Upper lobe of left lung (tissue), 6 donors: ENCODE data around the gene NKG7. TPM values are rescaled to one million over a fixed set of nuclear protein-coding genes. Genes with fewer than 3 reads are reported as not detected.

Experiments used
- ATAC-seq, 2 donors: fragments of 200-7000 bp; cut with Tn5 transposase; one replicate each; pipeline ENCODE4 v1.9.1; 2022; ENCODE audit warnings: mild to moderate bottlenecking in 2 of 2, moderate library complexity in 2 of 2; ENCODE audit not compliant: low FRiP score in 2 of 2
- DNase-seq, 2 donors: peaks; one replicate each; pipeline ENCODE4 v3.0.0-alpha.2; 2019 to 2020
- H3K27ac ChIP-seq, 4 donors: fragments of 200-600 bp; sonication (generic); one replicate each; pipeline ENCODE4 v1.5.1; 2016 to 2019
- H3K27me3 ChIP-seq, 4 donors: fragments of 200-600 bp; sonication (generic); one replicate each; pipeline ENCODE4 v1.5.1; 2017 to 2019
- H3K36me3 ChIP-seq, 4 donors: fragments of 200-600 bp; sonication (generic); one replicate each; pipeline ENCODE4 v1.5.1; 2016 to 2019
- H3K4me1 ChIP-seq, 4 donors: fragments of 200-600 bp; sonication (generic); one replicate each; pipeline ENCODE4 v1.5.1; 2018 to 2019
- H3K4me3 ChIP-seq, 4 donors: fragments of 200-600 bp; sonication (generic); one replicate each; pipeline ENCODE4 v1.5.1; 2017 to 2019; ENCODE audit warnings: mild to moderate bottlenecking in 2 of 4, moderate library complexity in 1 of 4
- H3K9me3 ChIP-seq, 4 donors: fragments of 200-600 bp; sonication (generic); one replicate each; pipeline ENCODE4 v1.5.1; 2018 to 2019
- EP300 ChIP-seq, 4 donors: sonication (generic); formaldehyde crosslinking; IDR thresholded peaks; one replicate each; pipeline ENCODE4 v1.5.1; 2017; ENCODE audit warnings: antibody characterized with exemption in 4 of 4, control low read depth in 2 of 4
- POLR2A ChIP-seq, 4 donors: fragments of 450-650 bp; IDR thresholded peaks; one replicate each; pipeline ENCODE4 v1.5.1; 2016 to 2017; ENCODE audit warnings: antibody characterized with exemption in 4 of 4, mild to moderate bottlenecking in 2 of 4
- POLR2AphosphoS5 ChIP-seq, 2 donors: sonication (generic); formaldehyde crosslinking; IDR thresholded peaks; one replicate each; pipeline ENCODE4 v1.5.1; 2017; ENCODE audit warnings: antibody characterized with exemption in 2 of 2
- WGBS, 2 donors: methylation state at CpG; one replicate each; pipeline ENCODE4 v1.1.5; 2017 to 2018; 5-methylcytosine and 5-hydroxymethylcytosine counted together
- total RNA-seq, 6 donors: library from RNA; depleted of rRNA in 4 of 6; stranded (reverse); fragments of >200 nt in 4 of 6; gene quantifications; one replicate each; pipeline versions ENCODE4 v1.1.0 to v1.2.1, GENCODE V29; 2016 to 2021
- TF ChIP-seq, protein P1 (sequence below), 6 experiments: fragments of 450-650 bp in 4 of 6; fragments of 200-600 bp in 2 of 6; sonication (generic) in 2 of 6; IDR thresholded peaks; one replicate each; pipeline ENCODE4 v1.5.1; 2016 to 2019; ENCODE audit warnings: antibody characterized with exemption in 6 of 6
- donor health status: DM: no; HTN: no; CAD: no; lungs with moderate emphysema.
- donor health status: DM: no; HTN: yes; CAD: no; lungs with severe emphysema.

The NKG7 gene
- total RNA-seq, 6 donors from 2014 or later = 3.4 to 25.8 (median 9.7) TPM

- Histone ChIP-seq H3K27me3 (no peaks in the 10 kb centered on the region), H3K9me3 (no peaks in the 10 kb centered on the region), H3K4me1 (peaks cover 9 to 25% (median 20%) of the 10 kb centered on the region in 4 donors), H3K27ac (no peak overlapping the region), H3K4me3 (no peak overlapping the region), H3K36me3 (no peaks in the 10 kb centered on the region)
- 83% methylated on average over 15 to 19 of the region's 19 CpGs for WGBS, 2 donors
- TF ChIP-seq, protein P1, sequence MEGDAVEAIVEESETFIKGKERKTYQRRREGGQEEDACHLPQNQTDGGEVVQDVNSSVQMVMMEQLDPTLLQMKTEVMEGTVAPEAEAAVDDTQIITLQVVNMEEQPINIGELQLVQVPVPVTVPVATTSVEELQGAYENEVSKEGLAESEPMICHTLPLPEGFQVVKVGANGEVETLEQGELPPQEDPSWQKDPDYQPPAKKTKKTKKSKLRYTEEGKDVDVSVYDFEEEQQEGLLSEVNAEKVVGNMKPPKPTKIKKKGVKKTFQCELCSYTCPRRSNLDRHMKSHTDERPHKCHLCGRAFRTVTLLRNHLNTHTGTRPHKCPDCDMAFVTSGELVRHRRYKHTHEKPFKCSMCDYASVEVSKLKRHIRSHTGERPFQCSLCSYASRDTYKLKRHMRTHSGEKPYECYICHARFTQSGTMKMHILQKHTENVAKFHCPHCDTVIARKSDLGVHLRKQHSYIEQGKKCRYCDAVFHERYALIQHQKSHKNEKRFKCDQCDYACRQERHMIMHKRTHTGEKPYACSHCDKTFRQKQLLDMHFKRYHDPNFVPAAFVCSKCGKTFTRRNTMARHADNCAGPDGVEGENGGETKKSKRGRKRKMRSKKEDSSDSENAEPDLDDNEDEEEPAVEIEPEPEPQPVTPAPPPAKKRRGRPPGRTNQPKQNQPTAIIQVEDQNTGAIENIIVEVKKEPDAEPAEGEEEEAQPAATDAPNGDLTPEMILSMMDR (IDR thresholded peaks at IDR 0.05) = no peak
- ATAC-seq (no peak), DNase-seq (peak in 1 of 2 donors; percentile 51)
Observed at GRCh38 chr19:51337861-51338562, 34.4 kb downstream of the NKG7 start.

- no peak overlapping the region for H3K4me3 ChIP-seq
- H3K27me3 ChIP-seq = no peaks in the 10 kb centered on the region
- no peak overlapping the region for H3K27ac ChIP-seq
- no peak for DNase-seq
- H3K4me1 ChIP-seq = peaks cover 9 to 25% (median 20%) of the 10 kb centered on the region in 4 donors
- no peaks in the 10 kb centered on the region for H3K36me3 ChIP-seq
- H3K9me3 ChIP-seq = no peaks in the 10 kb centered on the region
- 87 to 95% methylated on average over 7 to 11 of the region's 13 CpGs for WGBS, 2 donors
- no peak for ATAC-seq
- TF ChIP-seq EP300 (IDR thresholded peaks at IDR 0.05) (no peak), POLR2A (IDR thresholded peaks at IDR 0.05) (no peak), POLR2AphosphoS5 (IDR thresholded peaks at IDR 0.05) (no peak)
- TF ChIP-seq, protein P1 (IDR thresholded peaks at IDR 0.05) = no peak
Observed at GRCh38 chr19:51337141-51337860, 35.2 kb downstream of the NKG7 start.

DNA sequence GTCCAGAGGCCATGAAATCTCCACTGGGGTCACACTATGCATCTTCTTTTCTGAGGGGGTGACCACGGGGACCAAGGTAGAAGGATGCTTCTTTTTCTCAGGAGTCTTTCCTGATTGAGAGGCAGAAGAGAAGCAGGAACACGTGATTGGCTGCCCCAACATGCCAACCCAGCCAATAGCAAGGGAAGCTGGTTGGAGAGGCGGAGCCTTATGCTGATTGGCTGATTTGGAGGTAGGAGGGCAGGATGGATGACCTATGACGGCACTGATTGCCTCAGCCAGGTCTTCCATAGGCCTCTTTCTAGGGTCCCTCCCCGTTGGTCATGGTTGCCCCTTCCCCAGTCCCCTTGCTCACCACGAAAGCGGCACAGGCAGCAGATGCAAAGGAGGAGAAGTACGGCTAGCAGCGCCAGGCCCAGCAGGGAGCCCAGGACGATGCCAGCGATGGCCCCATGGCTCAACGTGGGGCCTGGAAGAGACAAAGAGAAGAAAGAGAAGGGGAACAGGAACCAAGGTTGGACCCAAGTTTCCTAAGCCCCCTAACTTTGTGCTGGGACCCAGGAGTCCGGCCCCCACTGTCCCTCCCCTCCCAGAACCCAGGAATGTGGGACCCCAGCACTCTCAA, 38.5 kb downstream of the NKG7 start:
- Histone ChIP-seq H3K27ac (no peak overlapping the region), H3K9me3 (peaks cover 0 to 5% (median 1%) of the 10 kb centered on the region in 4 donors), H3K4me1 (peaks cover 0 to 12% (median 6%) of the 10 kb centered on the region in 4 donors), H3K4me3 (no peak overlapping the region), H3K36me3 (no peaks in the 10 kb centered on the region), H3K27me3 (peaks cover 0 to 4% (median 0%) of the 10 kb centered on the region in 4 donors)
- ATAC-seq (no peak), DNase-seq (no peak)
- TF ChIP-seq POLR2AphosphoS5 (IDR thresholded peaks at IDR 0.05) = no peak
- TF ChIP-seq, protein P1 (IDR thresholded peaks at IDR 0.05) = no peak
- no peak for TF ChIP-seq EP300 (IDR thresholded peaks at IDR 0.05)
- TF ChIP-seq POLR2A (IDR thresholded peaks at IDR 0.05) = no peak
- WGBS, 2 donors = 90 to 91% methylated on average over 13 of the region's 13 CpGs

DNA sequence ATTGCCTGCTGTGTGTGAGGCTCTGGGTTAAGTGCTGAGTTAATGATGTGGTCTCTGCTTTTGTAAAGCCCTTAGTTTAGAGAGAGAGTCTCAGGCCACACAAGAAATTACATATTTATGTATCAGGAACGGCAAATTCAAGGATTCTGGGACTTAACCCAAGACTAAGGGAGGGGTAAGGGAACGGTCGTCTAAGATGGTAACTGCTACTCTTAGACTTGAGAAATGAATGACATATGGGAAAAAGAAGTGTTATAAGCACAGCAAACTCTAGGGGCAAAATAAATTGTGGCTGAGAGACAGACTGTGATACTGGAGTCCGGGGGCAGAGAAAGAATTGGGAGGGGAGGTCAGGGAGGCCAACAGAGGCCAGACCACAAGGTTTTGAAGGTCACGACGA, 40.7 kb downstream of the NKG7 start:
- ATAC-seq (no peak), DNase-seq (no peak)
- 91 to 93% methylated on average over 6 of the region's 6 CpGs for WGBS, 2 donors
- H3K4me3 ChIP-seq = no peak overlapping the region
- TF ChIP-seq, protein P1 (IDR thresholded peaks at IDR 0.05) = no peak
- no peak for TF ChIP-seq POLR2A (IDR thresholded peaks at IDR 0.05)
- no peak for TF ChIP-seq POLR2AphosphoS5 (IDR thresholded peaks at IDR 0.05)
- no peak for TF ChIP-seq EP300 (IDR thresholded peaks at IDR 0.05)
- H3K4me1 ChIP-seq = peaks cover 7 to 14% (median 13%) of the 10 kb centered on the region in 4 donors
- H3K9me3 ChIP-seq = peaks cover 0 to 5% (median 1%) of the 10 kb centered on the region in 4 donors
- no peak overlapping the region for H3K27ac ChIP-seq
- H3K27me3 ChIP-seq = peaks cover 0 to 22% (median 6%) of the 10 kb centered on the region in 4 donors
- no peaks in the 10 kb centered on the region for H3K36me3 ChIP-seq
